HepG2 (cell line): ENCODE results near the gene RABGAP1. TPM values are rescaled to one million over a fixed set of nuclear protein-coding genes. Genes with fewer than 3 reads are reported as not detected.

Experiments
- BRF2 ChIP-seq: sonication (generic); formaldehyde crosslinking; IDR thresholded peaks from 2 replicates; pipeline ENCODE4 v1.8.1; 2022; ENCODE audit warnings: mild to moderate bottlenecking, missing genetic modification reagents
- FOXO1 ChIP-seq: sonication (generic); formaldehyde crosslinking; IDR thresholded peaks from 2 replicates; pipeline ENCODE4 v1.4.0; 2020; ENCODE audit warnings: missing genetic modification reagents
- GATAD2A ChIP-seq: IDR thresholded peaks from 2 replicates; pipeline ENCODE4 v1.6.1; 2016
- HNF4A ChIP-seq: sonication (generic); formaldehyde crosslinking; IDR thresholded peaks from 2 replicates; pipeline ENCODE4 v1.4.0; 2020; ENCODE audit warnings: missing genetic modification reagents
- KLF15 ChIP-seq: sonication (generic); formaldehyde crosslinking; IDR thresholded peaks from 2 replicates; pipeline ENCODE4 v1.8.1; 2023; ENCODE audit warnings: borderline replicate concordance, mild to moderate bottlenecking, inconsistent platforms, missing genetic modification reagents, mixed read lengths
- NCOA2 ChIP-seq: sonication (generic); formaldehyde crosslinking; IDR thresholded peaks from 2 replicates; pipeline ENCODE4 v1.8.0; 2022; ENCODE audit warnings: inconsistent platforms
- PHF21A ChIP-seq: sonication (generic); formaldehyde crosslinking; IDR thresholded peaks from 2 replicates; pipeline ENCODE4 v1.5.0; 2020; ENCODE audit warnings: mild to moderate bottlenecking, missing genetic modification reagents
- PRDM10 ChIP-seq: sonication (generic); formaldehyde crosslinking; IDR thresholded peaks from 2 replicates; pipeline ENCODE4 v1.4.0; 2020; ENCODE audit warnings: low read depth, missing genetic modification reagents
- SALL1 ChIP-seq: sonication (generic); formaldehyde crosslinking; IDR thresholded peaks from 2 replicates; pipeline ENCODE4 v1.8.0; 2022; ENCODE audit warnings: mild to moderate bottlenecking, missing genetic modification reagents
- SRSF1 ChIP-seq: fragments of 200-400 bp; formaldehyde crosslinking; optimal IDR thresholded peaks from 2 replicates; pipeline ENCODE3; 2017; ENCODE audit warnings: mild to moderate bottlenecking, low read depth, low read length, moderate library complexity
- TBX2 ChIP-seq: sonication (generic); formaldehyde crosslinking; IDR thresholded peaks from 2 replicates; pipeline ENCODE4 v1.5.0; 2020; ENCODE audit warnings: missing genetic modification reagents, mild to moderate bottlenecking, borderline replicate concordance
- THRA ChIP-seq: sonication (generic); formaldehyde crosslinking; IDR thresholded peaks from 2 replicates; pipeline ENCODE4 v1.4.0; 2020; ENCODE audit warnings: missing genetic modification reagents, borderline replicate concordance
- ZNF557 ChIP-seq: sonication (generic); formaldehyde crosslinking; IDR thresholded peaks from 2 replicates; pipeline ENCODE4 v1.4.0; 2020; ENCODE audit warnings: missing genetic modification reagents
- ZNF703 ChIP-seq: sonication (generic); formaldehyde crosslinking; IDR thresholded peaks from 2 replicates; pipeline ENCODE4 v1.5.1; 2020; ENCODE audit warnings: missing genetic modification reagents, mild to moderate bottlenecking, moderate library complexity, borderline replicate concordance
- ZNF879 ChIP-seq: sonication (generic); formaldehyde crosslinking; IDR thresholded peaks from 2 replicates; pipeline ENCODE4 v1.8.1; 2023; ENCODE audit warnings: missing genetic modification reagents
- polyA plus RNA-seq, 8 experiments: library from polyadenylated mRNA; depleted of rRNA in 3 of 8; stranded (reverse) in 7 of 8; unstranded in 1 of 8; fragments of >200 nt; fragmentation: Illumina TruSeq in 4 of 8; extraction: Trizol in 4 of 8; gene quantifications; 2 replicates each; pipeline versions ENCODE4 v1.2.1 to v1.2.3, GENCODE V29; 2011 to 2016; ENCODE audit warnings: low read depth in 4 of 8, missing spikeins in 1 of 8, mixed read lengths in 1 of 8; ENCODE audit not compliant: insufficient read depth in 1 of 8
- total RNA-seq, 5 experiments: library from RNA; depleted of rRNA; stranded (reverse); fragments of >200 nt; fragmentation: Illumina TruSeq; extraction: Trizol; gene quantifications; 2 replicates each; pipeline ENCODE4 v1.2.3, GENCODE V29; 2016; ENCODE audit warnings: low read depth in 1 of 5
- TF ChIP-seq, protein P1 (sequence below): sonication (generic); formaldehyde crosslinking; IDR thresholded peaks from 2 replicates; pipeline ENCODE4 v1.8.0; 2022; ENCODE audit warnings: missing genetic modification reagents, mild to moderate bottlenecking, borderline replicate concordance

RABGAP1 gene
- total and polyA plus RNA-seq, 2 of the 13 experiments (the other 11 are each of a cell fraction or from before 2014, with no cell fraction given) = 19.1 to 19.3 TPM

DNA sequence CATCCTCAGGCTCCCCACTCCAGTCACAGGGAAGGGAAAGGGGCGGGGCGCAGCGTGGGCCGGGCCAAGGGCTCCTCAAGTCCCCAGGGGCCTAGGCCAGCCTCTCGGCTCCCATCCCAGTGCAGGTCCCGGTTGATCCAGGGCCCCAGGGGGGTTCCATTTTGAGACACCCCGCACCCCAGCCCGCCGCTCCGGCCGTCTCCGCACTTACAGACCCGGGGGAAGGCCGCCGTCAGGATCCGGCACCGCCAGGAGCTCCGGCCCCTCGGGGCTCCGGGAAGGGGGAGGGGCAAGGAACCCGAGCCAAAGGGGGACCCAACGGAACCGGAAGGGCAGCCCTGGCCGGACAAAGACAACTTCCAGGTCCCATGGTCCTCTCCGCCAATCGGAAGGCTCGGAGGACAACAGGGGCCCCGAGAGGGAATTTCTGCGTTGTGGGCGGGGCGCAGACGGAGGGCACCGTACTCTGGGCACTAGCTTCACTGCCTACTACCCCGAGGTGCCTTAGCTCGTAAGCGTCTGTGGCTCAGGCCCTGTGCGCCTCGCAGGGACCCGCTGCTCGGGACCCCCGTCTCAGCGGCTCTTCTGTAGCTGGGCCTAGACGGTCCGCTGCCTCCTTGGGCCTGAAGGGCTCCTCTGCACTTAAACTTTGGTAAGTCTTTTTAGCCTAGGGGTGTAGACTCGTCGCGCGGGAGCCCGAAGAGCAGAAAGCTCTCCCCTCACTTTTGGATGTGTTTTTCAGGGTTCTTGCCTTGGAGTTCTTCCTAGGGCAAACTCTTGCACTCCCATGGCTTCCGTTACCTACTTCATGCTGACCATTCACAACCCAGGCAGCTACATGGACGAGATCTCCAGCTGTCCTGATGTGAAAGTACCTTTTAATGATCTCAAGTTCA is 9.3 kb upstream of the RABGAP1 start, which contains the start of gene ZBTB26 (continued):
- TF ChIP-seq BRF2 (CRISPR knock-in tag) (0 out of 2 replicates have a peak, but pooled peaks have one; percentile 16), HNF4A (CRISPR knock-in tag) (peak; percentile 21; the same call in 1 of the 2 replicates), TBX2 (CRISPR knock-in tag) (peak; percentile 86), PRDM10 (peak; percentile 44; the same call in 1 of the 2 replicates), SALL1 (CRISPR knock-in tag) (peak; percentile 57; the same call in 1 of the 2 replicates), ZNF703 (CRISPR knock-in tag) (no peak), PHF21A (CRISPR knock-in tag) (peak; percentile 77), SRSF1 (no peak), ZNF879 (CRISPR knock-in tag) (no peak), GATAD2A (peak; percentile 45; the same call in 1 of the 2 replicates), ZNF557 (CRISPR knock-in tag) (peak; percentile 40; the same call in 1 of the 2 replicates), NCOA2 (CRISPR knock-in tag) (no peak), KLF15 (CRISPR knock-in tag) (no peak; the same call in 1 of the 2 replicates), THRA (CRISPR knock-in tag) (no peak; the same call in 1 of the 2 replicates), FOXO1 (CRISPR knock-in tag) (0 out of 2 replicates have a peak, but pooled peaks have one; percentile 10)
- TF ChIP-seq, protein P1, sequence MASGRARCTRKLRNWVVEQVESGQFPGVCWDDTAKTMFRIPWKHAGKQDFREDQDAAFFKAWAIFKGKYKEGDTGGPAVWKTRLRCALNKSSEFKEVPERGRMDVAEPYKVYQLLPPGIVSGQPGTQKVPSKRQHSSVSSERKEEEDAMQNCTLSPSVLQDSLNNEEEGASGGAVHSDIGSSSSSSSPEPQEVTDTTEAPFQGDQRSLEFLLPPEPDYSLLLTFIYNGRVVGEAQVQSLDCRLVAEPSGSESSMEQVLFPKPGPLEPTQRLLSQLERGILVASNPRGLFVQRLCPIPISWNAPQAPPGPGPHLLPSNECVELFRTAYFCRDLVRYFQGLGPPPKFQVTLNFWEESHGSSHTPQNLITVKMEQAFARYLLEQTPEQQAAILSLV (CRISPR knock-in tag) = peak; percentile 87; the same call in 1 of the 2 replicates
